Measurements from ENCODE around the gene ZDHHC23.

ZDHHC23 gene

GRCh38 chr3:114011059-114011797 is 63.4 kb downstream of the ZDHHC23 start:
- DNase-seq (ENCODE audit: low spot score), result no peak

Measured in COLO829 (cell line).